ENCODE results near the gene ADAMTS14.

DNA sequence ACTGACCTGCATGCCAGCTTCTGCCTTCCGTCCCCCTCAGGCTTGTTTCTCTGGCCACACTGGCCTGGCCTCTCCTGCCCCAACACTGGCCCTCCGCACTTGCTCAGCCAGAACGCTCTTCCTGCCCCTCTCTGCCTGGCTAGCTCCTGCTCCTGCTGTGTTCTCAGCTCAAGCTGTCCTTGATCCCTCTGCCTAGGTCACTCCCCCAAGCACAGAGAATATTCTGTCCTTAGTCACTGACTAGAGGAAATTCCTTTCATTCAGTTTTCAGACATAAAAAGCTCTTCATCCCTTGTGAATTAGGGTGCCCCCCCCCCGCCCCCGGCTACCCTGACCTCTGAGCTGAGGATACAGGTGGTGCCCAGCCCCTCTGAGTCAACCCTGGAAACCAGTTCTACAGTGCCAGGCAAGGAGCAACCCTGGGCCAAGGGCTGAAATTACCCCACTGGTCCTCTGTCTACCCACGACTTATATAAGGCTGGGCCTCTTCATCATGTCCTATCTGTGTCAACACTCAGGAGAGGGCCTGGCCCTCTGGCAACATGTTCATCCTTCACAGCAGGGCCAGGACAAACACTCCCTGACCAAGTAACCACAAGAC is 136.8 kb downstream of the ADAMTS14 start:
- TF ChIP-seq CTCF (optimal IDR thresholded peaks at IDR 0.05 in 1 of 3, IDR thresholded peaks at IDR 0.05 in 1 of 3, conservative IDR thresholded peaks at IDR 0.05 in 1 of 3; ENCODE audit: extremely low read depth in 1 of 3, insufficient read depth in 2 of 3, low read length in 3 of 3) (no peak), EZH2 (IDR thresholded peaks at IDR 0.05; ENCODE audit: low read length) (no peak)
